OCI-LY7 (cell line): Measurements from ENCODE around the gene CER1. TPM values are rescaled to one million over a fixed set of nuclear protein-coding genes. Genes with fewer than 3 reads are reported as not detected.

Experiments used
- BruUV-seq: library from RNA; stranded (reverse); fragments of 400-500 nt; replicated peaks from 2 replicates; lab custom pipeline; 2021; lab: Mats Ljungman, UMichigan
- CTCF ChIA-PET: fragments of 300-600 bp; sonication (Branson Sonifier 250); formaldehyde crosslinking; loops from one replicate; lab custom pipeline; 2022; ENCODE audit warnings: antibody characterized with exemption; ENCODE audit not compliant: unreplicated experiment; lab: Charles Lee
- POLR2A ChIA-PET: fragments of 300-600 bp; sonication (Branson Sonifier 250); formaldehyde crosslinking; loops from one replicate; lab custom pipeline; 2022; ENCODE audit warnings: antibody characterized with exemption; lab: Charles Lee
- DNase-seq: peaks from one replicate; pipeline ENCODE4 v3.0.0-alpha.2; 2015; ENCODE audit warnings: low spot score
- H2AFZ ChIP-seq: fragments of 200-600 bp; sonication (generic), shearing (Covaris generic); 2 replicates; pipeline ENCODE4 v1.6.1; 2014; ENCODE audit warnings: mild to moderate bottlenecking, antibody characterized with exemption, low read length, moderate library complexity
- H3K27ac ChIP-seq: fragments of 200-600 bp; sonication (generic); 2 replicates; pipeline ENCODE4 v1.5.1; 2014; ENCODE audit warnings: mixed run types, low read depth, mild to moderate bottlenecking, moderate library complexity, low read length, inconsistent platforms; ENCODE audit not compliant: poor library complexity, severe bottlenecking
- H3K36me3 ChIP-seq: fragments of 200-600 bp; sonication (generic); 2 replicates; pipeline ENCODE4 v1.6.1; 2014; ENCODE audit warnings: mild to moderate bottlenecking, antibody characterized with exemption, low read length, moderate library complexity, mixed read lengths; ENCODE audit not compliant: insufficient read depth
- H3K4me1 ChIP-seq: fragments of 200-600 bp; sonication (generic); 2 replicates; pipeline ENCODE4 v1.5.1; 2014; ENCODE audit warnings: mild to moderate bottlenecking, low read length; ENCODE audit not compliant: insufficient read depth, poor library complexity, severe bottlenecking
- H3K4me2 ChIP-seq: fragments of 200-600 bp; sonication (generic); 2 replicates; pipeline ENCODE4 v1.6.1; 2014; ENCODE audit warnings: mild to moderate bottlenecking, low read length
- H3K4me3 ChIP-seq: fragments of 200-600 bp; sonication (generic); 2 replicates; pipeline ENCODE4 v1.5.1; 2014; ENCODE audit warnings: mild to moderate bottlenecking, low read depth, low read length; ENCODE audit not compliant: poor library complexity, severe bottlenecking
- H3K79me2 ChIP-seq: fragments of 200-600 bp; sonication (generic); 2 replicates; pipeline ENCODE4 v1.6.1; 2016; ENCODE audit warnings: low read depth, mild to moderate bottlenecking, low read length, moderate library complexity, mixed read lengths; ENCODE audit not compliant: insufficient read depth
- H3K9me2 ChIP-seq: fragments of 200-600 bp; sonication (generic); 2 replicates; pipeline ENCODE4 v1.6.1; 2016; ENCODE audit warnings: mild to moderate bottlenecking, low read length, mixed read lengths; ENCODE audit not compliant: insufficient read depth
- H3K9me3 ChIP-seq: fragments of 200-600 bp; sonication (generic); 2 replicates; pipeline ENCODE4 v1.6.1; 2014; ENCODE audit warnings: mild to moderate bottlenecking, mixed run types, low read length, mixed read lengths
- H4K20me1 ChIP-seq: fragments of 200-600 bp; sonication (generic); 2 replicates; pipeline ENCODE4 v1.6.1; 2014; ENCODE audit warnings: mild to moderate bottlenecking, antibody characterized with exemption, low read length, moderate library complexity, mixed read lengths; ENCODE audit not compliant: insufficient read depth
- EZH2phosphoT487 ChIP-seq: fragments of 200-600 bp; sonication (generic); IDR thresholded peaks from 2 replicates; pipeline ENCODE4 v1.6.1; 2018; ENCODE audit warnings: low read depth, borderline replicate concordance, mild to moderate bottlenecking, mixed run types, antibody characterized with exemption, low read length, moderate library complexity, mixed read lengths
- intact Hi-C: fragments of 100-400 bp; cut with micrococcal nuclease; formaldehyde crosslinking; loops from one replicate; pipeline ENCODE4 v1.10.0; 2022; ENCODE audit not compliant: unreplicated experiment
- total RNA-seq, 2 experiments: library from RNA; depleted of rRNA in 1 of 2; stranded (reverse); fragments of >200 nt in 1 of 2; shearing (Covaris generic) in 1 of 2; gene quantifications; 2 replicates each; pipeline ENCODE4 v1.2.3, GENCODE V29; 2014 to 2022
- TF ChIP-seq, protein P1 (sequence below): fragments of 200-600 bp; sonication (generic); conservative IDR thresholded peaks from 2 replicates; pipeline ENCODE4 v1.5.1; 2014; ENCODE audit warnings: mild to moderate bottlenecking, antibody characterized with exemption, low read length, moderate library complexity, mixed read lengths

CER1 gene
- total RNA-seq, 2 experiments from 2014 or later, result not detected

DNA sequence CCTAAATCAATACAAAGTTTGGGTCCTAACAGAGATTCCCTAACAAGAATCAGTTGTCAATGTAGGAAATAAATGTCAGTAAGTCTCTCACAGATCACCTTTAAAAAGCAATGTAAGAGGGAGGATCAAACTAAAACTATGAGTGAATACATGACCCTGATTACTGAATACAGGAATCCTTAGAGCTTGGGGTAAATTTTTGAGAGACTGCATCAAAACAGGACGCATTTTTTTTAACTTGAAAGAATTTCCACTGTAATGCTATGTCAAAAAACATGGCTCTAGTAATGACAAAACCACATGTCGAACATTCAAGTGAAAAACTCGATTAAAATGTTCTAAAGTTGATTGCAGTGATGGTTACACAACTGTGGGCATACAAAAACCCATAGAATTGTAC is 51.2 kb downstream of the CER1 start:
- no peak overlapping the region for H3K4me3 ChIP-seq
- H3K9me2 ChIP-seq, result no peaks in the 10 kb centered on the region; the same call in 1 of the 2 replicates
- H3K9me3 ChIP-seq, result no peaks in the 10 kb centered on the region
- peaks cover 54% of the 10 kb centered on the region for H3K36me3 ChIP-seq
- no peak for DNase-seq
- intact Hi-C loops, result no loop called here
- no TSS peak for BruUV-seq
- H3K27ac ChIP-seq, result no peak overlapping the region
- no peak overlapping the region for H2AFZ ChIP-seq
- H4K20me1 ChIP-seq, result no peaks in the 10 kb centered on the region
- no peak overlapping the region for H3K4me2 ChIP-seq
- no peaks in the 10 kb centered on the region for H3K4me1 ChIP-seq
- ChIA-PET CTCF (no interaction called here), POLR2A (no interaction called here)
- peaks cover 24% of the 10 kb centered on the region; the same call in 1 of the 2 replicates for H3K79me2 ChIP-seq
- TF ChIP-seq, protein P1, sequence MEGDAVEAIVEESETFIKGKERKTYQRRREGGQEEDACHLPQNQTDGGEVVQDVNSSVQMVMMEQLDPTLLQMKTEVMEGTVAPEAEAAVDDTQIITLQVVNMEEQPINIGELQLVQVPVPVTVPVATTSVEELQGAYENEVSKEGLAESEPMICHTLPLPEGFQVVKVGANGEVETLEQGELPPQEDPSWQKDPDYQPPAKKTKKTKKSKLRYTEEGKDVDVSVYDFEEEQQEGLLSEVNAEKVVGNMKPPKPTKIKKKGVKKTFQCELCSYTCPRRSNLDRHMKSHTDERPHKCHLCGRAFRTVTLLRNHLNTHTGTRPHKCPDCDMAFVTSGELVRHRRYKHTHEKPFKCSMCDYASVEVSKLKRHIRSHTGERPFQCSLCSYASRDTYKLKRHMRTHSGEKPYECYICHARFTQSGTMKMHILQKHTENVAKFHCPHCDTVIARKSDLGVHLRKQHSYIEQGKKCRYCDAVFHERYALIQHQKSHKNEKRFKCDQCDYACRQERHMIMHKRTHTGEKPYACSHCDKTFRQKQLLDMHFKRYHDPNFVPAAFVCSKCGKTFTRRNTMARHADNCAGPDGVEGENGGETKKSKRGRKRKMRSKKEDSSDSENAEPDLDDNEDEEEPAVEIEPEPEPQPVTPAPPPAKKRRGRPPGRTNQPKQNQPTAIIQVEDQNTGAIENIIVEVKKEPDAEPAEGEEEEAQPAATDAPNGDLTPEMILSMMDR, result no peak
- TF ChIP-seq EZH2phosphoT487, result no peak

DNA sequence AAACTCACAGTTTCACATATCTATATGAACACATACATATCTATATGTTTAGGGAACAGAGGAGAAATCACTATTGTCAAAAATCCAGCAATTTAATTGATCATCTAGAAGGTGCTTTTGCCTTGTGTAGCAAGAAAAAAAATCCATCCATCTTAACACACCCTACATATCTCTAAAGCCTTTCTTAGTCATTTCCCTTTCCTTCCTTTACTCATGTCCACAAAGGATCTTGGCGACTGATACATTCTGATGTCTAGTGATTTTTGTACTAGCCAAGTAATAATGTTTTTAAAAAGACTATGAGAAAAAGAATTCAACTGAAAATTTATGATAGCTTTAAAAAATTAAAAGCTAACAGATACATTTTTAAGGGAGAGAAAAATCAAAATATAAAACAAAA is 51.8 kb downstream of the CER1 start:
- BruUV-seq, result no TSS peak
- Histone ChIP-seq H3K79me2 (peaks cover 20% of the 10 kb centered on the region; the same call in 1 of the 2 replicates), H3K36me3 (peaks cover 47% of the 10 kb centered on the region), H3K27ac (no peak overlapping the region), H4K20me1 (no peaks in the 10 kb centered on the region), H3K9me2 (no peaks in the 10 kb centered on the region; the same call in 1 of the 2 replicates), H3K4me3 (no peak overlapping the region), H2AFZ (no peak overlapping the region), H3K4me2 (no peak overlapping the region), H3K4me1 (no peaks in the 10 kb centered on the region), H3K9me3 (no peaks in the 10 kb centered on the region)
- no peak for TF ChIP-seq EZH2phosphoT487
- TF ChIP-seq, protein P1, result no peak
- POLR2A ChIA-PET, result no interaction called here
- no peak for DNase-seq
- intact Hi-C loops, result no loop called here
- CTCF ChIA-PET, result no interaction called here

Other genes with a start within 250 kb of the CER1 start
- gene ZDHHC21, start 29.3 kb downstream of the CER1 start, total RNA-seq (2014; rRNA removed; shearing (Covaris generic)), result 12.6 and 13.0 TPM in 2 replicates
- gene ZDHHC21, start 29.3 kb downstream of the CER1 start, total RNA-seq (2022), result 16.2 and 19.3 TPM in 2 replicates
- not detected in 2 replicates for gene FREM1, start 187.7 kb upstream of the CER1 start, total RNA-seq (2014; rRNA removed; shearing (Covaris generic))
- gene FREM1, start 187.7 kb upstream of the CER1 start, total RNA-seq (2022), result not detected in 2 replicates